A549 (cell line): Measurements from ENCODE around the gene DTX1.

Experiments
- JUN ChIP-seq, 2 experiments: fragments of >200 bp; sonication (Bioruptor Twin); formaldehyde crosslinking; IDR thresholded peaks; 2 replicates in 1 of 2; 3 replicates in 1 of 2; pipeline ENCODE4 v1.6.1; 2016 to 2017
- KDM5A ChIP-seq: fragments of 200-600 bp; sonication (generic); IDR thresholded peaks from 2 replicates; pipeline ENCODE4 v1.6.1; 2016; ENCODE audit warnings: antibody characterized with exemption, mild to moderate bottlenecking
- MYC ChIP-seq: IDR thresholded peaks from 2 replicates; pipeline ENCODE4 v1.6.1; 2012; ENCODE audit warnings: mild to moderate bottlenecking, inconsistent platforms, low read length, improper control_type of control experiment, borderline replicate concordance
- NPAS2 ChIP-seq: fragments of 250-450 bp; sonication (Bioruptor Pico); IDR thresholded peaks from 2 replicates; pipeline ENCODE4 v1.8.0; 2022; ENCODE audit warnings: mild to moderate bottlenecking, moderate library complexity, borderline replicate concordance
- POLR2A ChIP-seq: IDR thresholded peaks from 2 replicates; pipeline ENCODE4 v1.6.1; 2012; ENCODE audit warnings: mild to moderate bottlenecking, low read length
- RAD21 ChIP-seq, 2 experiments: fragments of >200 bp in 1 of 2; sonication (Bioruptor Twin) in 1 of 2; formaldehyde crosslinking in 1 of 2; IDR thresholded peaks in 1 of 2; conservative IDR thresholded peaks in 1 of 2; 2 replicates in 1 of 2; 3 replicates in 1 of 2; pipeline ENCODE4 v1.6.1; 2012 to 2018; ENCODE audit warnings: inconsistent platforms in 1 of 2
- RFX5 ChIP-seq: fragments of 450-650 bp; IDR thresholded peaks from 2 replicates; pipeline ENCODE4 v1.7.1; 2014; ENCODE audit warnings: antibody characterized with exemption, mild to moderate bottlenecking, moderate library complexity
- TF ChIP-seq, protein P1 (sequence below): fragments of >200 bp; sonication (Bioruptor Twin); formaldehyde crosslinking; IDR thresholded peaks from 3 replicates; pipeline ENCODE4 v1.5.1; 2016

GRCh38 chr12:113098441-113099028, 42.0 kb downstream of the DTX1 start:
- TF ChIP-seq RAD21 (conservative IDR thresholded peaks at IDR 0.05 in 1 of 2, IDR thresholded peaks at IDR 0.05 in 1 of 2) (peak; percentile 80 to 86), MYC (no peak), JUN (IDR thresholded peaks at IDR 0.05) (no peak), RFX5 (no peak), NPAS2 (CRISPR knock-in tag) (no peak), KDM5A (no peak), POLR2A (no peak)
- TF ChIP-seq, protein P1, sequence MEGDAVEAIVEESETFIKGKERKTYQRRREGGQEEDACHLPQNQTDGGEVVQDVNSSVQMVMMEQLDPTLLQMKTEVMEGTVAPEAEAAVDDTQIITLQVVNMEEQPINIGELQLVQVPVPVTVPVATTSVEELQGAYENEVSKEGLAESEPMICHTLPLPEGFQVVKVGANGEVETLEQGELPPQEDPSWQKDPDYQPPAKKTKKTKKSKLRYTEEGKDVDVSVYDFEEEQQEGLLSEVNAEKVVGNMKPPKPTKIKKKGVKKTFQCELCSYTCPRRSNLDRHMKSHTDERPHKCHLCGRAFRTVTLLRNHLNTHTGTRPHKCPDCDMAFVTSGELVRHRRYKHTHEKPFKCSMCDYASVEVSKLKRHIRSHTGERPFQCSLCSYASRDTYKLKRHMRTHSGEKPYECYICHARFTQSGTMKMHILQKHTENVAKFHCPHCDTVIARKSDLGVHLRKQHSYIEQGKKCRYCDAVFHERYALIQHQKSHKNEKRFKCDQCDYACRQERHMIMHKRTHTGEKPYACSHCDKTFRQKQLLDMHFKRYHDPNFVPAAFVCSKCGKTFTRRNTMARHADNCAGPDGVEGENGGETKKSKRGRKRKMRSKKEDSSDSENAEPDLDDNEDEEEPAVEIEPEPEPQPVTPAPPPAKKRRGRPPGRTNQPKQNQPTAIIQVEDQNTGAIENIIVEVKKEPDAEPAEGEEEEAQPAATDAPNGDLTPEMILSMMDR = peak; percentile 76
